SK-N-SH treated with all-trans-retinoic acid at 6 μM for 48 hours (cell line): ENCODE data around the gene AGPAT3.

ENCODE experiments used
- ATAC-seq: fragments of 200-7000 bp; cut with Tn5 transposase; 3 replicates; pipeline ENCODE4 v1.9.1; 2020; ENCODE audit warnings: mild to moderate bottlenecking, moderate library complexity
- BACH2 ChIP-seq: fragments of 250-450 bp; sonication (Bioruptor Pico); IDR thresholded peaks from 2 replicates; pipeline ENCODE4 v1.9.0; 2021; ENCODE audit warnings: mild to moderate bottlenecking, borderline replicate concordance
- ESRRG ChIP-seq: fragments of 250-450 bp; sonication (Bioruptor Pico); IDR thresholded peaks from 2 replicates; pipeline ENCODE4 v1.6.1; 2021; ENCODE audit warnings: mild to moderate bottlenecking
- ISL1 ChIP-seq: fragments of 250-450 bp; sonication (Bioruptor Pico); IDR thresholded peaks from 2 replicates; pipeline ENCODE4 v2.1.2; 2022; ENCODE audit warnings: mild to moderate bottlenecking, moderate library complexity
- OSR1 ChIP-seq: fragments of 250-450 bp; sonication (Bioruptor Pico); IDR thresholded peaks from 2 replicates; pipeline ENCODE4 v1.8.0; 2022; ENCODE audit warnings: moderate library complexity, mild to moderate bottlenecking, inconsistent platforms
- POU6F1 ChIP-seq: fragments of 250-450 bp; sonication (Bioruptor Pico); IDR thresholded peaks from 2 replicates; pipeline ENCODE4 v1.8.0; 2021; ENCODE audit warnings: low read depth, mild to moderate bottlenecking, moderate library complexity, borderline replicate concordance
- PPARA ChIP-seq: fragments of 250-450 bp; sonication (Bioruptor Pico); IDR thresholded peaks from 2 replicates; pipeline ENCODE4 v1.5.0; 2020; ENCODE audit warnings: mild to moderate bottlenecking, borderline replicate concordance
- RARB ChIP-seq: fragments of 250-450 bp; sonication (Bioruptor Pico); IDR thresholded peaks from 2 replicates; pipeline ENCODE4 v1.8.0; 2021; ENCODE audit warnings: mild to moderate bottlenecking, moderate library complexity
- TSHZ2 ChIP-seq: fragments of 250-450 bp; sonication (Bioruptor Pico); IDR thresholded peaks from 2 replicates; pipeline ENCODE4 v1.5.0; 2020; ENCODE audit warnings: mild to moderate bottlenecking, moderate library complexity
- ZFP3 ChIP-seq: fragments of 250-450 bp; sonication (Bioruptor Pico); IDR thresholded peaks from 2 replicates; pipeline ENCODE4 v1.5.0; 2020; ENCODE audit warnings: mild to moderate bottlenecking, moderate library complexity
- ZNF565 ChIP-seq: fragments of 450-650 bp; formaldehyde crosslinking; conservative IDR thresholded peaks from 2 replicates; pipeline ENCODE4 v1.5.0; 2020; ENCODE audit warnings: low read depth, mild to moderate bottlenecking, moderate library complexity
- ZNF70 ChIP-seq: fragments of 450-650 bp; formaldehyde crosslinking; IDR thresholded peaks from 2 replicates; pipeline ENCODE4 v1.5.0; 2020; ENCODE audit warnings: mild to moderate bottlenecking, moderate library complexity
- TF ChIP-seq, protein P1 (sequence below): fragments of 250-450 bp; sonication (Bioruptor Pico); IDR thresholded peaks from 2 replicates; pipeline ENCODE4 v1.5.1; 2021; ENCODE audit warnings: mild to moderate bottlenecking, moderate library complexity
- TF ChIP-seq, protein P2 (sequence below): fragments of 250-450 bp; sonication (Bioruptor Pico); IDR thresholded peaks from 2 replicates; pipeline ENCODE4 v1.8.0; 2020; ENCODE audit warnings: mild to moderate bottlenecking, moderate library complexity, borderline replicate concordance

The AGPAT3 gene

GRCh38 chr21:43992121-43992520, 127.1 kb downstream of the AGPAT3 start:
- TF ChIP-seq BACH2 (CRISPR knock-in tag), result no peak
- no peak for TF ChIP-seq ZNF565 (CRISPR knock-in tag)
- no peak for TF ChIP-seq ESRRG (CRISPR knock-in tag)
- TF ChIP-seq RARB (CRISPR knock-in tag), result no peak
- TF ChIP-seq ISL1, result no peak
- no peak for TF ChIP-seq PPARA (CRISPR knock-in tag)
- ATAC-seq, result no peak

DNA sequence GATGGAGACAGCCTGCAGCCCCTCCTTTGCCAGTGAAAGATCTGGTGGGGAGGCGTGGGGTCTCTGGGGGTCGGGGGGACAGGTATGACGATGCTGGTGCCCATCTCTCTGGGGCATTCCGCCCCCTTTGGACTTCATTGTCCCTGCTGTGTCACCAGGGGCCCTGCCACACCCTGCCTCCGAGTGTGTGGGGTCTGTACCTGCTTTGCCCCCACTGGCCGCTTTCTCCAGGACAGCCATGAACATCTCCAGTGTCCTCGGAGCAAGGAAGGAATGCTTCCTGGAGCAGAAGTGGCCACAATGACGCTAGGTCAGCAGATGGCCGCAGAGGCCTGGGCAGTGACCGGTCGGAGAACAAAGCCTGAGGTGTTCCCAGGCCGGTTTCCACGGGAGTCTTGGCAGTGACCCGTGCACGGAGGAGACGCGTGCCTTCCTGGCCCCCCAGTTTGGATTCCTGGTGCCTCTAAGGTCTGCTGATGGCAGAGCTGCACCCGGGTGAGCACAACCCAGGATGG, 128.5 kb downstream of the AGPAT3 start:
- TF ChIP-seq ZFP3 (no peak), PPARA (CRISPR knock-in tag) (no peak), TSHZ2 (no peak), POU6F1 (CRISPR knock-in tag) (no peak)
- TF ChIP-seq, protein P1, sequence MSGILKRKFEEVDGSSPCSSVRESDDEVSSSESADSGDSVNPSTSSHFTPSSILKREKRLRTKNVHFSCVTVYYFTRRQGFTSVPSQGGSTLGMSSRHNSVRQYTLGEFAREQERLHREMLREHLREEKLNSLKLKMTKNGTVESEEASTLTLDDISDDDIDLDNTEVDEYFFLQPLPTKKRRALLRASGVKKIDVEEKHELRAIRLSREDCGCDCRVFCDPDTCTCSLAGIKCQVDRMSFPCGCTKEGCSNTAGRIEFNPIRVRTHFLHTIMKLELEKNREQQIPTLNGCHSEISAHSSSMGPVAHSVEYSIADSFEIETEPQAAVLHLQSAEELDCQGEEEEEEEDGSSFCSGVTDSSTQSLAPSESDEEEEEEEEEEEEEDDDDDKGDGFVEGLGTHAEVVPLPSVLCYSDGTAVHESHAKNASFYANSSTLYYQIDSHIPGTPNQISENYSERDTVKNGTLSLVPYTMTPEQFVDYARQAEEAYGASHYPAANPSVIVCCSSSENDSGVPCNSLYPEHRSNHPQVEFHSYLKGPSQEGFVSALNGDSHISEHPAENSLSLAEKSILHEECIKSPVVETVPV (CRISPR knock-in tag), result no peak
- no peak; the same call in 2 of the 3 replicates for ATAC-seq

DNA sequence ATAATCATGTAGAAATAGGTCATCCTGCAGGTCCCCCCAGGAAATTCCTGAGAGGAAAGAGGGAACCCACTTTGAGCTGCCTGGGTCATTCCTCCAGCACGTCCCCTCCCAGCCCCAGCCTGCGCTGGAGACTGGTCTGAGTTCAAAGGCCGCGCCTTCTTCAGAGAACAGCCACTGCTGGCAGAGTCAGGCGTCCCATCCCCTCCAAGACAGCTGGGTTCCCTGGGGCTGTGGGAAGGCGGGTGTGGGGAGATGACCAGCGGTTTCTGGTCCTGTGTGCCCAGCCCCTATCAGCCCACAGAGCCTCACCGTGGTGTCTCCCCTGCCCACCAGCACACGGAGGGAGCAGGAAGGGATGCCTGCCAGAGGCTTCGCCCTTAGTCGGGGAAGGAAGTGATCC, 129.1 kb downstream of the AGPAT3 start:
- TF ChIP-seq ZNF70, result no peak
- no peak for TF ChIP-seq OSR1 (CRISPR knock-in tag)
- TF ChIP-seq, protein P1 (CRISPR knock-in tag), result no peak
- TF ChIP-seq, protein P2, sequence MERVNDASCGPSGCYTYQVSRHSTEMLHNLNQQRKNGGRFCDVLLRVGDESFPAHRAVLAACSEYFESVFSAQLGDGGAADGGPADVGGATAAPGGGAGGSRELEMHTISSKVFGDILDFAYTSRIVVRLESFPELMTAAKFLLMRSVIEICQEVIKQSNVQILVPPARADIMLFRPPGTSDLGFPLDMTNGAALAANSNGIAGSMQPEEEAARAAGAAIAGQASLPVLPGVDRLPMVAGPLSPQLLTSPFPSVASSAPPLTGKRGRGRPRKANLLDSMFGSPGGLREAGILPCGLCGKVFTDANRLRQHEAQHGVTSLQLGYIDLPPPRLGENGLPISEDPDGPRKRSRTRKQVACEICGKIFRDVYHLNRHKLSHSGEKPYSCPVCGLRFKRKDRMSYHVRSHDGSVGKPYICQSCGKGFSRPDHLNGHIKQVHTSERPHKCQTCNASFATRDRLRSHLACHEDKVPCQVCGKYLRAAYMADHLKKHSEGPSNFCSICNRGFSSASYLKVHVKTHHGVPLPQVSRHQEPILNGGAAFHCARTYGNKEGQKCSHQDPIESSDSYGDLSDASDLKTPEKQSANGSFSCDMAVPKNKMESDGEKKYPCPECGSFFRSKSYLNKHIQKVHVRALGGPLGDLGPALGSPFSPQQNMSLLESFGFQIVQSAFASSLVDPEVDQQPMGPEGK (CRISPR knock-in tag), result no peak
- ATAC-seq, result peak; percentile 27; the same call in 1 of the 3 replicates

DNA sequence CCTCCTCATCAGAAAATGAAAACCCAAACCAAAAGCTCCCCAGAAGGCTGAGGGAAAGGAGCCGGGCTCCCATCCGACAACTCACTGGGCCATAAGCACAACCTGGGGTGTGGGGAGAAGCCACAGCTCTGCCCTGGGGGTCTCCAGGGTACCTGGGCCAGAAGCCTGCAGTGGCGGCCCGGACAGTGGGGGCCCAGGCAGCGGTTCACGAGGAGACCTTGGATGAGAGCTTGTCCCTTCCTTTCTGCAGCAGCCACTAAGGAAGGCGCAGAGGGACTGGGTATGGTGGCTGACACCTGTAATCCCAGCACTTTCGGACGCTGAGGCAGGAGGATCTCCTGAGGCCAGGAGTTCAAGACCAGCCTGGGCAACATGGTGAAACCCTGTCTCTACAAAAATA, 129.6 kb downstream of the AGPAT3 start:
- TF ChIP-seq ZNF70 (no peak), BACH2 (CRISPR knock-in tag) (no peak), POU6F1 (CRISPR knock-in tag) (no peak), TSHZ2 (no peak)
- no peak for ATAC-seq
